SK-N-SH (cell line): ENCODE measurements around the gene SLC7A5. TPM values are rescaled to one million over a fixed set of nuclear protein-coding genes. Genes with fewer than 3 reads are reported as not detected.

Experiments used
- CTCF ChIA-PET: fragments of 300-600, 350-600 bp; formaldehyde crosslinking; extraction: SDS; loops from one replicate; lab custom pipeline; 2021; lab: Yijun Ruan, JAX
- POLR2A ChIA-PET: fragments of 350-600 bp; sonication (Branson Sonifier 250); formaldehyde crosslinking; extraction: SDS; loops from one replicate; lab custom pipeline; 2020; ENCODE audit warnings: antibody characterized with exemption, inconsistent platforms; lab: Yijun Ruan, JAX
- DNase-seq: peaks from one replicate; pipeline ENCODE4 v3.0.0; 2012
- H2AFZ ChIP-seq: fragments of 200-600 bp; sonication (generic); 2 replicates; pipeline ENCODE4 v1.8.1; 2016; ENCODE audit warnings: antibody characterized with exemption, mild to moderate bottlenecking, low read depth
- H3F3A ChIP-seq: fragments of 200-600 bp; sonication (generic); replicated peaks from 2 replicates; pipeline ENCODE3; 2016; ENCODE audit warnings: antibody characterized with exemption, mild to moderate bottlenecking; ENCODE audit not compliant: insufficient read depth
- H3K27ac ChIP-seq, 2 experiments: fragments of 200-500 bp in 1 of 2; fragments of 200-600 bp in 1 of 2; sonication (Bioruptor generic) in 1 of 2; sonication (generic), shearing (Covaris generic) in 1 of 2; 2 replicates each; pipeline versions ENCODE4 v1.5.1 to v1.6.1; 2014 to 2016; ENCODE audit warnings: low read depth in 2 of 2, inconsistent platforms in 1 of 2, low read length in 1 of 2, mild to moderate bottlenecking in 1 of 2, mixed read lengths in 1 of 2
- H3K27me3 ChIP-seq: fragments of 200-600 bp; sonication (generic), shearing (Covaris generic); 2 replicates; pipeline ENCODE4 v1.6.1; 2016; ENCODE audit warnings: mixed run types; ENCODE audit not compliant: insufficient read depth
- H3K36me3 ChIP-seq, 2 experiments: fragments of 200-500 bp in 1 of 2; fragments of 200-600 bp in 1 of 2; sonication (Bioruptor generic) in 1 of 2; sonication (generic) in 1 of 2; replicated peaks in 1 of 2; 2 replicates each; pipeline versions ENCODE3 to v1.5.1; 2014 to 2016; ENCODE audit warnings: low read length in 1 of 2, mild to moderate bottlenecking in 1 of 2; ENCODE audit not compliant: insufficient read depth in 2 of 2, control insufficient read depth in 1 of 2
- H3K4me1 ChIP-seq, 2 experiments: fragments of 200-500 bp in 1 of 2; fragments of 200-600 bp in 1 of 2; sonication (Bioruptor generic) in 1 of 2; sonication (generic), shearing (Covaris generic) in 1 of 2; 2 replicates each; pipeline versions ENCODE4 v1.5.1 to v1.6.1; 2014 to 2016; ENCODE audit warnings: low read depth in 1 of 2, low read length in 1 of 2, mixed run types in 1 of 2; ENCODE audit not compliant: insufficient read depth in 2 of 2, control insufficient read depth in 1 of 2
- H3K4me2 ChIP-seq: fragments of 200-600 bp; sonication (generic), shearing (Covaris generic); 2 replicates; pipeline ENCODE4 v1.6.1; 2017; ENCODE audit warnings: mixed run types
- H3K4me3 ChIP-seq, 2 experiments: fragments of 200-500 bp in 1 of 2; fragments of 200-600 bp in 1 of 2; sonication (Bioruptor generic) in 1 of 2; sonication (generic), shearing (Covaris generic) in 1 of 2; 2 replicates each; pipeline versions ENCODE4 v1.5.1 to v1.8.1; 2014 to 2016; ENCODE audit warnings: low read depth in 2 of 2, inconsistent platforms in 1 of 2, low read length in 1 of 2, mild to moderate bottlenecking in 1 of 2, mixed read lengths in 1 of 2, moderate library complexity in 1 of 2
- H3K79me2 ChIP-seq: fragments of 200-600 bp; sonication (generic); 2 replicates; pipeline ENCODE4 v1.8.1; 2017; ENCODE audit warnings: mild to moderate bottlenecking; ENCODE audit not compliant: insufficient read depth
- H3K9ac ChIP-seq: fragments of 200-600 bp; sonication (generic); 2 replicates; pipeline ENCODE4 v1.6.1; 2017; ENCODE audit warnings: mixed run types
- H3K9me2 ChIP-seq: fragments of 200-600 bp; sonication (generic); 2 replicates; pipeline ENCODE4 v1.6.1; 2017; ENCODE audit warnings: mixed run types
- H3K9me3 ChIP-seq: fragments of 200-600 bp; sonication (generic); 2 replicates; pipeline ENCODE4 v1.6.1; 2017; ENCODE audit warnings: mixed run types, mild to moderate bottlenecking, moderate library complexity
- H4K20me1 ChIP-seq: fragments of 200-600 bp; sonication (generic); 2 replicates; pipeline ENCODE4 v1.6.1; 2017; ENCODE audit warnings: mild to moderate bottlenecking, mixed run types; ENCODE audit not compliant: insufficient read depth
- CHD2 ChIP-seq: fragments of 150-350 bp; IDR thresholded peaks from 2 replicates; pipeline ENCODE4 v1.6.1; 2018; ENCODE audit warnings: low read length; ENCODE audit not compliant: partially characterized antibody
- ELF1 ChIP-seq: IDR thresholded peaks from 2 replicates; pipeline ENCODE4 v1.4.0; 2012
- EZH2phosphoT487 ChIP-seq: fragments of 200-600 bp; sonication (generic); IDR thresholded peaks from 2 replicates; pipeline ENCODE4 v1.6.1; 2017; ENCODE audit warnings: low read depth, mixed run types, mild to moderate bottlenecking, antibody characterized with exemption, moderate library complexity, borderline replicate concordance
- FOSL2 ChIP-seq: IDR thresholded peaks from 2 replicates; pipeline ENCODE4 v1.4.0; 2012; ENCODE audit warnings: low read depth, mild to moderate bottlenecking, moderate library complexity, borderline replicate concordance
- FOXM1 ChIP-seq: IDR thresholded peaks from 2 replicates; pipeline ENCODE4 v1.4.0; 2012; ENCODE audit warnings: low read depth, mild to moderate bottlenecking
- GATA2 ChIP-seq: sonication (generic); formaldehyde crosslinking; IDR thresholded peaks from 2 replicates; pipeline ENCODE4 v1.5.0; 2020; ENCODE audit warnings: mild to moderate bottlenecking, missing genetic modification reagents
- JUND ChIP-seq: IDR thresholded peaks from 2 replicates; pipeline ENCODE4 v1.4.0; 2012
- NFIC ChIP-seq: IDR thresholded peaks from 2 replicates; pipeline ENCODE4 v1.4.0; 2012; ENCODE audit warnings: borderline replicate concordance
- NRF1 ChIP-seq: IDR thresholded peaks from 2 replicates; pipeline ENCODE4 v1.6.1; 2012; ENCODE audit warnings: low read depth, mild to moderate bottlenecking, low read length
- RAD21 ChIP-seq: IDR thresholded peaks from 2 replicates; pipeline ENCODE4 v1.6.1; 2012; ENCODE audit warnings: mild to moderate bottlenecking, low read length
- RXRA ChIP-seq: IDR thresholded peaks from 2 replicates; pipeline ENCODE4 v1.4.0; 2012; ENCODE audit warnings: low read depth, mild to moderate bottlenecking, borderline replicate concordance
- SIN3A ChIP-seq: IDR thresholded peaks from 2 replicates; pipeline ENCODE4 v1.6.1; 2012; ENCODE audit warnings: low read depth, mild to moderate bottlenecking, low read length, moderate library complexity, borderline replicate concordance
- TCF12 ChIP-seq: IDR thresholded peaks from 2 replicates; pipeline ENCODE4 v1.4.0; 2012
- TEAD4 ChIP-seq: IDR thresholded peaks from 2 replicates; pipeline ENCODE4 v1.4.0; 2012; ENCODE audit warnings: mild to moderate bottlenecking, borderline replicate concordance; ENCODE audit not compliant: insufficient read depth
- WGBS: methylation state at CpG from one replicate; pipeline ENCODE4 v1.1.6; 2017; ENCODE audit warnings: low lambda C conversion rate; 5-methylcytosine and 5-hydroxymethylcytosine counted together
- polyA plus RNA-seq, 3 experiments: library from polyadenylated mRNA; depleted of rRNA; stranded (reverse); fragments of >200 nt; gene quantifications; 2 replicates each; pipeline ENCODE4 v1.2.3, GENCODE V29; 2012
- TF ChIP-seq, protein P1 (sequence below): IDR thresholded peaks from 2 replicates; pipeline ENCODE4 v1.4.0; 2012; ENCODE audit warnings: low read depth
- TF ChIP-seq, protein P2 (sequence below): IDR thresholded peaks from 2 replicates; pipeline ENCODE4 v1.4.0; 2012; ENCODE audit warnings: low read depth, borderline replicate concordance
- TF ChIP-seq, protein P3 (sequence below): IDR thresholded peaks from 2 replicates; pipeline ENCODE4 v1.6.1; 2012; ENCODE audit warnings: mild to moderate bottlenecking, low read depth, low read length, moderate library complexity

Gene SLC7A5
- polyA plus RNA-seq, 1 of the 3 experiments (the other 2 are of a cell fraction): 15.1 TPM

DNA sequence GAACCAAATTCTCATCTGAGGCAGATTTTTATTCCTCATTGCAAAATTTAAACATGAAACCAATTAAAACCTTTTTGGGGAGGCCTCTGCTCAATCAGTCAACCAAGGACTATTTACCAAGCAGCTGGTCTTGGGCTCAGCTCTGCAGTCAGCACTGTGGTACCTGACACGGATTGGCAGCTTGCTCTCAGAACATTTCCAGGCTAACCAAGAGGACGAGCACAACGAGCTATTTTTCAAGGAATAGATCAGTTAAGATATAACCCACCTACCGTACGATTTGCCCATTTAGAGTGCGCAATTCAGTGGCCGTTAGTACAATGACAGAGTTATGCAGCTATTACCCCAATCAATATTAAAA is 77.1 kb downstream of the SLC7A5 start:
- H3K4me1 ChIP-seq: peaks cover 0 to 2% of the 10 kb centered on the region in 2 experiments; a peak in 1 of 4 replicates
- no peaks in the 10 kb centered on the region for H3K9me2 ChIP-seq
- no peaks in the 10 kb centered on the region for H4K20me1 ChIP-seq
- no peak overlapping the region for H3K4me2 ChIP-seq
- no peaks in the 10 kb centered on the region for H3K36me3 ChIP-seq
- H2AFZ ChIP-seq: no peak overlapping the region
- H3K79me2 ChIP-seq: no peaks in the 10 kb centered on the region
- no peaks in the 10 kb centered on the region for H3K27me3 ChIP-seq
- no peak for DNase-seq
- TF ChIP-seq TEAD4: no peak
- TF ChIP-seq NFIC: no peak
- TF ChIP-seq CHD2: no peak
- TF ChIP-seq, all 33 proteins: peak for 0
- Histone ChIP-seq H3K9me3 (no peaks in the 10 kb centered on the region), H3K9ac (no peak overlapping the region), H3K4me3 (no peak overlapping the region), H3K27ac (no peak overlapping the region), H3F3A (no peaks in the 10 kb centered on the region)
- CTCF ChIA-PET: interaction anchor here (3.4 to 4.6 kb wide), 5 partner anchors 12 to 79 kb away, joined by 15 to 48 read pairs (median 20); no protein-coding TSS in a partner anchor
- POLR2A ChIA-PET: interaction anchor here (2.9 kb wide), 1 partner anchor 15 kb away, joined by 11 read pairs; no protein-coding TSS in a partner anchor
- WGBS: 90% methylated on average over 7 of the region's 7 CpGs

DNA sequence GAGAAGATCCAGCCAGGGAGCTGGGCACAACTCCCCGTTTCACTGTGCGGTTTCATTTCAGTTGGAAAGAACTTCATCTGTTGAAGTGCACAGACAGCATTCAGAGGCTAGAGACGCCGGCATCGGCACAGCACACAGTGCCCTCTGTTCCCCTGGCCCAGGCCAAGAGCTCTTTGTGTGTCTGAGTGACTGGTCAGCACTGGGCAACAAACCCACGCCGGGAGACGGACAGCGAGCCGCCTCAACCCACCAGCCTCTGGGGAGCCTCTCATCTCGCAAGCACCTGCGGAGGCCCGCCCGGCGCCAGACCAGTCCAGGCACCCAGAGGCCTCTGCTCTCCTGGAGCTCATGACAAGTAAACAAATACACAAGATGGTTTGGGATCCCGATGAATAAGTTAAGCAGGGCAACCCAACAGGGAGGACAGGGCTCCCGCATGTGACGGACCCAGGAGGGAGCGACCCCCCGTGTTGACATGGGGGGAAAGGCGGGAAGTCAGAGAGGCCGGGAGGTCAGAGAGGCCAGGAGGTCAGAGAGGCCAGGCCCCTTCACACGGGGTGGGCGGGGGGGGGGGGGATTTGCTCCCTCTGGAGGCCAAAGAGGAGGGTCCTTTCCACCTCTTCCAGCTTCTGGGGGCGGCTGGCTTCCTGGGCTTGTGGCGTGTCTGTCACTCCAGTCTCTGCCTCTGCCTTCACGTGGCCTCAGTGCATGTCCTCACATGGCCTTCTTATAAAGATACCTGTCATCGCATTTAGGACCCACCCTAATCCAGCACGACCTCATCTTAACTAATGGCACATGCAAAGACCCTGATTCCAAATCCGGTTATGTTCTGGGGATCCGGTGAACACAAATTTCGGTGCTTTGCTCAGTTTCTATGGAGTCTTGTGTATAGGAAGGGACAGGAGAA is 77.8 kb downstream of the SLC7A5 start:
- TF ChIP-seq EZH2phosphoT487 (no peak), TCF12 (no peak), FOSL2 (no peak), TEAD4 (no peak), FOXM1 (no peak), SIN3A (no peak), JUND (no peak), ELF1 (no peak), NRF1 (no peak), RXRA (no peak), RAD21 (no peak), GATA2 (CRISPR knock-in tag) (no peak)
- TF ChIP-seq, protein P1, sequence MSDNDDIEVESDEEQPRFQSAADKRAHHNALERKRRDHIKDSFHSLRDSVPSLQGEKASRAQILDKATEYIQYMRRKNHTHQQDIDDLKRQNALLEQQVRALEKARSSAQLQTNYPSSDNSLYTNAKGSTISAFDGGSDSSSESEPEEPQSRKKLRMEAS: no peak
- TF ChIP-seq, protein P2, sequence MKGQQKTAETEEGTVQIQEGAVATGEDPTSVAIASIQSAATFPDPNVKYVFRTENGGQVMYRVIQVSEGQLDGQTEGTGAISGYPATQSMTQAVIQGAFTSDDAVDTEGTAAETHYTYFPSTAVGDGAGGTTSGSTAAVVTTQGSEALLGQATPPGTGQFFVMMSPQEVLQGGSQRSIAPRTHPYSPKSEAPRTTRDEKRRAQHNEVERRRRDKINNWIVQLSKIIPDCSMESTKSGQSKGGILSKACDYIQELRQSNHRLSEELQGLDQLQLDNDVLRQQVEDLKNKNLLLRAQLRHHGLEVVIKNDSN: no peak
- TF ChIP-seq, protein P3, sequence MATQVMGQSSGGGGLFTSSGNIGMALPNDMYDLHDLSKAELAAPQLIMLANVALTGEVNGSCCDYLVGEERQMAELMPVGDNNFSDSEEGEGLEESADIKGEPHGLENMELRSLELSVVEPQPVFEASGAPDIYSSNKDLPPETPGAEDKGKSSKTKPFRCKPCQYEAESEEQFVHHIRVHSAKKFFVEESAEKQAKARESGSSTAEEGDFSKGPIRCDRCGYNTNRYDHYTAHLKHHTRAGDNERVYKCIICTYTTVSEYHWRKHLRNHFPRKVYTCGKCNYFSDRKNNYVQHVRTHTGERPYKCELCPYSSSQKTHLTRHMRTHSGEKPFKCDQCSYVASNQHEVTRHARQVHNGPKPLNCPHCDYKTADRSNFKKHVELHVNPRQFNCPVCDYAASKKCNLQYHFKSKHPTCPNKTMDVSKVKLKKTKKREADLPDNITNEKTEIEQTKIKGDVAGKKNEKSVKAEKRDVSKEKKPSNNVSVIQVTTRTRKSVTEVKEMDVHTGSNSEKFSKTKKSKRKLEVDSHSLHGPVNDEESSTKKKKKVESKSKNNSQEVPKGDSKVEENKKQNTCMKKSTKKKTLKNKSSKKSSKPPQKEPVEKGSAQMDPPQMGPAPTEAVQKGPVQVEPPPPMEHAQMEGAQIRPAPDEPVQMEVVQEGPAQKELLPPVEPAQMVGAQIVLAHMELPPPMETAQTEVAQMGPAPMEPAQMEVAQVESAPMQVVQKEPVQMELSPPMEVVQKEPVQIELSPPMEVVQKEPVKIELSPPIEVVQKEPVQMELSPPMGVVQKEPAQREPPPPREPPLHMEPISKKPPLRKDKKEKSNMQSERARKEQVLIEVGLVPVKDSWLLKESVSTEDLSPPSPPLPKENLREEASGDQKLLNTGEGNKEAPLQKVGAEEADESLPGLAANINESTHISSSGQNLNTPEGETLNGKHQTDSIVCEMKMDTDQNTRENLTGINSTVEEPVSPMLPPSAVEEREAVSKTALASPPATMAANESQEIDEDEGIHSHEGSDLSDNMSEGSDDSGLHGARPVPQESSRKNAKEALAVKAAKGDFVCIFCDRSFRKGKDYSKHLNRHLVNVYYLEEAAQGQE: no peak
- TF ChIP-seq, all 33 proteins: peak for 0
- Histone ChIP-seq H3K36me3 (no peaks in the 10 kb centered on the region), H3K79me2 (no peaks in the 10 kb centered on the region), H3F3A (no peaks in the 10 kb centered on the region), H3K4me3 (no peak overlapping the region), H4K20me1 (no peaks in the 10 kb centered on the region), H3K4me1 (peaks cover 0 to 2% of the 10 kb centered on the region in 2 experiments; a peak in 1 of 4 replicates), H3K27ac (no peak overlapping the region), H2AFZ (no peak overlapping the region), H3K4me2 (no peak overlapping the region), H3K9me2 (no peaks in the 10 kb centered on the region), H3K9ac (no peak overlapping the region), H3K27me3 (no peaks in the 10 kb centered on the region), H3K9me3 (no peaks in the 10 kb centered on the region)
- WGBS: 88% methylated on average over 25 of the region's 32 CpGs
- ChIA-PET POLR2A (interaction anchor here (2.9 kb wide), 1 partner anchor 15 kb away, joined by 11 read pairs; no protein-coding TSS in a partner anchor), CTCF (interaction anchor here (1.0 to 4.6 kb wide), 6 partner anchors 12 to 80 kb away, joined by 3 to 48 read pairs (median 16); no protein-coding TSS in a partner anchor)
- no peak for DNase-seq
